ENCODE results near the gene MYO1B. TPM values are rescaled to one million over a fixed set of nuclear protein-coding genes. Genes with fewer than 3 reads are reported as not detected.

Gene MYO1B
- total RNA-seq, 3 donors from 2014 or later, result 35.1 to 64.8 (median 54.6) TPM

DNA sequence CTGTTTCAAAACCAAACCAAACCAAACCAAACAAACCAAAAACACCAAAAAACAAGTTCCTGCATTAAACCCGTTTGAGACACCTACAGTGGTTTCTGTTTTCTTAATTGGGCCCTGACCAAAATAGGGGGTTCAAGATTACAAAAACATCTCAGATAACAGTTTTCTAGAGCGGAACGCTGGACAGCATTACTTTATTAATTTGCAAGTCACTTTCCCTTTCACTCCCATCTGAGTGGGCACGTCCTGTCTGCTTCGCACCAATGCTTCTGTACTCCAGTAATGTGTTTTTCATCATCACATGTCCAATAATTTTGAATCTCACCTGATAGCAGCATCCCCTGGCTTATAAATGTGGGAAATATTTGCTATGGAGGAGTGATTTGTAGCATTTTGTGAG is 11.7 kb upstream of the MYO1B start:
- H3K9me3 ChIP-seq, result no peaks in the 10 kb centered on the region
- ATAC-seq (no peak), DNase-seq (no peak)
- H3K4me3 ChIP-seq, result no peak overlapping the region
- H3K4me1 ChIP-seq (ENCODE audit: low read depth), result no peaks in the 10 kb centered on the region
- TF ChIP-seq, protein P1, sequence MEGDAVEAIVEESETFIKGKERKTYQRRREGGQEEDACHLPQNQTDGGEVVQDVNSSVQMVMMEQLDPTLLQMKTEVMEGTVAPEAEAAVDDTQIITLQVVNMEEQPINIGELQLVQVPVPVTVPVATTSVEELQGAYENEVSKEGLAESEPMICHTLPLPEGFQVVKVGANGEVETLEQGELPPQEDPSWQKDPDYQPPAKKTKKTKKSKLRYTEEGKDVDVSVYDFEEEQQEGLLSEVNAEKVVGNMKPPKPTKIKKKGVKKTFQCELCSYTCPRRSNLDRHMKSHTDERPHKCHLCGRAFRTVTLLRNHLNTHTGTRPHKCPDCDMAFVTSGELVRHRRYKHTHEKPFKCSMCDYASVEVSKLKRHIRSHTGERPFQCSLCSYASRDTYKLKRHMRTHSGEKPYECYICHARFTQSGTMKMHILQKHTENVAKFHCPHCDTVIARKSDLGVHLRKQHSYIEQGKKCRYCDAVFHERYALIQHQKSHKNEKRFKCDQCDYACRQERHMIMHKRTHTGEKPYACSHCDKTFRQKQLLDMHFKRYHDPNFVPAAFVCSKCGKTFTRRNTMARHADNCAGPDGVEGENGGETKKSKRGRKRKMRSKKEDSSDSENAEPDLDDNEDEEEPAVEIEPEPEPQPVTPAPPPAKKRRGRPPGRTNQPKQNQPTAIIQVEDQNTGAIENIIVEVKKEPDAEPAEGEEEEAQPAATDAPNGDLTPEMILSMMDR (IDR thresholded peaks at IDR 0.05), result no peak
- no peaks in the 10 kb centered on the region for H3K36me3 ChIP-seq (ENCODE audit: low read depth)
- intact Hi-C loops (cut with DNase I, micrococcal nuclease), result no loop called here

DNA sequence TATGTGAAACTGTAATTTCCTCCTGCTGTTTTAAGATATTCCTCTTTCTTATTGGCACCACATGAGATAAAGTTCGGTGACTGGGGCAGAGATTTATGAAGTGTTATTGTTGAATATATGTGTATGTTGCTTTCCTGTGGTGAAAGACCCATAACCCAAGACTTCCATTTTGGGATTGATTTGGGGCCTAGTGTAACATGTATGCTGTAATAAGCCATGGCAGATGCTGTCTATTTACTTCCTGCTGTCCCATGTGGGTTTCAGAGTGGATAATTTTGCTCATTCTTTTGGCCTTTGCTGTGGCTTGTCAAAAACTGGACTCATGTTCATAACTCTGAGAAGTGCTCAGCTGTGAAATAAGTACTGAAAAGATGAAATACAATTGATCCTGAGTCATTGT is 10.8 kb upstream of the MYO1B start:
- Histone ChIP-seq H3K36me3 (ENCODE audit: low read depth) (no peaks in the 10 kb centered on the region), H3K4me3 (no peak overlapping the region), H3K4me1 (ENCODE audit: low read depth) (no peaks in the 10 kb centered on the region), H3K9me3 (no peaks in the 10 kb centered on the region)
- intact Hi-C loops (cut with DNase I, micrococcal nuclease), result no loop called here
- TF ChIP-seq, protein P1 (IDR thresholded peaks at IDR 0.05), result no peak
- ATAC-seq, result no peak
- no peak for DNase-seq

DNA sequence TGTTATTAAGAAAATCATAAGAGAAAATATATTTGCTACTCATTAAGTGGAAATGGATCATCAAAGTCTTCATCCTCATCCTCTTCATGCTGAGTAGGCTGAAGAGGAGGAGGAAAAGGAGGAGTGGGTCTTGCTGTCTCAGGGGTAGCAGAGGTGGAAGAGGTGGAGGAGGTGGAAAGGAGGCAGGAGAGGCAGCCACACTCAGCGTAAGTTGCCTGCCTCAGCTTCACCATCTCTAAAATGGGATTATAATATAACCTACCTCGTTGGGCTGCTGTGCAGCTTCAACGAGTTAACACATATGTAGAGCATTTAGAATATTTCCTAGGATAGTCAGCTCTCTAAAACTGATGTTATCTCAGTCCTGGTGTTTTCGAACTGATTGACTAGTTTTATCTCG is 4.3 kb upstream of the MYO1B start:
- TF ChIP-seq, protein P1 (IDR thresholded peaks at IDR 0.05), result no peak
- DNase-seq (no peak), ATAC-seq (no peak)
- H3K36me3 ChIP-seq (ENCODE audit: low read depth), result no peaks in the 10 kb centered on the region
- H3K9me3 ChIP-seq, result no peaks in the 10 kb centered on the region
- H3K4me1 ChIP-seq (ENCODE audit: low read depth), result no peaks in the 10 kb centered on the region
- intact Hi-C loops (cut with DNase I, micrococcal nuclease), result no loop called here
- no peak overlapping the region for H3K4me3 ChIP-seq

DNA sequence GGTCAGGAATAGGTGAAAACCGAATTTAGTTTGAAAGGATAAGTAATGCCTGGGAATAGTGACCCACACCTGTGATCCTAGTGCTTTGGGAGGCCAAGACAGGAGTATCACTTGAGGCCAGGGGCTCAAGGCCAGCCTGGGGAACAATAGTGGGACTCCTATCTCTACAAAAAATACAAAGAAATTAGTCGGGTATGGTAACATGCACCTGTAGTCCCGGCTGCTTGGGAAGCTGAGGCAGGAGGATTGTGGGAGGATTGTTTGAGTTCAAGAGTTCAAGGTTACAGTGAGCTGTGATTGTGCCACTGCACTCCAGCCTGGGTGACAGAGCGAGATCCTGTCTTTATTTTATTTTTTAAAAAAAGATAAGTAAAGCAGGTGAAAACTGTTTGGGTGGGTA is 3.8 kb upstream of the MYO1B start:
- DNase-seq, result no peak
- Histone ChIP-seq H3K36me3 (ENCODE audit: low read depth) (no peaks in the 10 kb centered on the region), H3K9me3 (no peaks in the 10 kb centered on the region), H3K4me1 (ENCODE audit: low read depth) (no peaks in the 10 kb centered on the region), H3K4me3 (no peak overlapping the region)
- TF ChIP-seq, protein P1 (IDR thresholded peaks at IDR 0.05), result no peak
- ATAC-seq, result no peak
- intact Hi-C loops (cut with DNase I, micrococcal nuclease), result no loop called here

DNA sequence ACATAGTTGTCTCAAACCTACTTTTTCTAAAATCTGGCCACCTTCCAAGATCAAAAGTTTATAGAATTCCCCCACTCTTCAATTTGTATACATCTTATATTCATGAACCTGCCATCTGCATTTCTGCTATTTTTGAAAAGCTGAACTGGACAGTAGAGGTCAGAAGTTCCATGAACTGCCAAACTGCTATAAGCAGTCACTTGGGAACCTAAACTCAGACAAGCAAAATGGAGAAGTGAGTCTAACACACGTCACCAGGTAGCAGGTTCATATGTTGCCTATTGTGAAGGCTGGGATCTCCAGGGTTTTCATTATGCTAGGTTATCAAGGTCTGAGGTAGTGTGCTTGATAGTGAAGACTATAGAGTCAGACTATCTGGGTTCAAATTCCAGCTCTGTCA is 2.0 kb upstream of the MYO1B start:
- ATAC-seq (no peak), DNase-seq (no peak)
- Histone ChIP-seq H3K4me1 (ENCODE audit: low read depth) (peaks cover 15% of the 10 kb centered on the region), H3K9me3 (no peaks in the 10 kb centered on the region), H3K4me3 (no peak overlapping the region), H3K36me3 (ENCODE audit: low read depth) (no peaks in the 10 kb centered on the region)
- TF ChIP-seq, protein P1 (IDR thresholded peaks at IDR 0.05), result no peak
- intact Hi-C loops (cut with DNase I, micrococcal nuclease), result no loop called here

DNA sequence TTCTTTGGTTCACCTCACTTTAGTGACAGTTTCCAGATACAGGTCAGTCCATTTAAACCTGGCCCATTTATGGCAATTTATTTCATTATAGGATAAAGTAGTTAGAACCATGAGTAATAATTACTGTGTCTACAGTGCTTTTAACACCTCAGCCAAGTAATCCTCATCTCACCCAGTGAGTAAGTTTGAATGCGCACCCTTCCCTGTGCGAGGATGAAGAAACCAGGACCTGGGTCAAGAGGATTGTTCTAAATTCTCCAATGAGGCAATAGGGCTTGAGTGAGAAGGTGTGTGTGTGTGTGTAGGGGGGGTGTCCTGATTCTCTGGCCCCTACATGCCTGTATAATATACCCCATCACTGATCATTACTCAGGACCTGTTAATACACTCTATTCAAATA is 854 bp upstream of the MYO1B start:
- no peak for DNase-seq
- intact Hi-C loops (cut with DNase I, micrococcal nuclease), result no loop called here
- Histone ChIP-seq H3K9me3 (no peaks in the 10 kb centered on the region), H3K4me1 (ENCODE audit: low read depth) (peaks cover 16% of the 10 kb centered on the region), H3K36me3 (ENCODE audit: low read depth) (no peaks in the 10 kb centered on the region), H3K4me3 (no peak overlapping the region)
- no peak for ATAC-seq
- TF ChIP-seq, protein P1 (IDR thresholded peaks at IDR 0.05), result no peak

Measured in mucosa of descending colon (tissue), 3 donors.